ENCODE results near the gene GALNT18. TPM values are rescaled to one million over a fixed set of nuclear protein-coding genes. Genes with fewer than 3 reads are reported as not detected.

The GALNT18 gene
- total RNA-seq, 2 donors from 2014 or later: 28.2 to 57.8 TPM

DNA sequence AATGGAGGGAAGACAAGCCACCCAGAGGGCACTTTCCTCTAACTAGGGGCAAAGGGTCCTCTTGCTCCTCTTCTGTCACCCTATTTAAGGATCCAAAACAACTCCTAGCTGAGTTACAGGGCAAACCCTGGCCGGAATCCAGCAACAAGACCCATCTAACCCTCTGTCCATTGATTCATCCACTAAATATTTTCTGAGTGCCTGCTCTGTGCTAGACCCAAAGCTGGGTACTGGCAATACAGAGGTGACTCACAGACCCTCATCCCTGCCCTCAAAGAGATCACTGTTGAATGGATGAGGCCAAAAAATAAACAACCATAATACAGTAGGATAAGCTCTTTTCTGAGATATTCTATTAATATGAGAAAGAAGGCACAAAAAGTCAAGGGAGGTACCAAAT, 4.3 kb upstream of the GALNT18 start:
- Histone ChIP-seq H3K27me3 (replicated peaks; ENCODE audit: insufficient read depth) (no peaks in the 10 kb centered on the region), H3K36me3 (no peaks in the 10 kb centered on the region), H3K4me1 (ENCODE audit: control insufficient read depth in 1 of 2, low read depth in 2 of 2) (no peaks in the 10 kb centered on the region), H3K27ac (no peak overlapping the region), H3K9me3 (no peaks in the 10 kb centered on the region), H3K4me3 (no peak overlapping the region)
- TF ChIP-seq, protein P1, sequence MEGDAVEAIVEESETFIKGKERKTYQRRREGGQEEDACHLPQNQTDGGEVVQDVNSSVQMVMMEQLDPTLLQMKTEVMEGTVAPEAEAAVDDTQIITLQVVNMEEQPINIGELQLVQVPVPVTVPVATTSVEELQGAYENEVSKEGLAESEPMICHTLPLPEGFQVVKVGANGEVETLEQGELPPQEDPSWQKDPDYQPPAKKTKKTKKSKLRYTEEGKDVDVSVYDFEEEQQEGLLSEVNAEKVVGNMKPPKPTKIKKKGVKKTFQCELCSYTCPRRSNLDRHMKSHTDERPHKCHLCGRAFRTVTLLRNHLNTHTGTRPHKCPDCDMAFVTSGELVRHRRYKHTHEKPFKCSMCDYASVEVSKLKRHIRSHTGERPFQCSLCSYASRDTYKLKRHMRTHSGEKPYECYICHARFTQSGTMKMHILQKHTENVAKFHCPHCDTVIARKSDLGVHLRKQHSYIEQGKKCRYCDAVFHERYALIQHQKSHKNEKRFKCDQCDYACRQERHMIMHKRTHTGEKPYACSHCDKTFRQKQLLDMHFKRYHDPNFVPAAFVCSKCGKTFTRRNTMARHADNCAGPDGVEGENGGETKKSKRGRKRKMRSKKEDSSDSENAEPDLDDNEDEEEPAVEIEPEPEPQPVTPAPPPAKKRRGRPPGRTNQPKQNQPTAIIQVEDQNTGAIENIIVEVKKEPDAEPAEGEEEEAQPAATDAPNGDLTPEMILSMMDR (IDR thresholded peaks at IDR 0.05): no peak
- ATAC-seq (ENCODE audit: insufficient number of reproducible peaks, low FRiP score, low read depth) (no peak), DNase-seq (ENCODE audit: low spot score) (no peak)

DNA sequence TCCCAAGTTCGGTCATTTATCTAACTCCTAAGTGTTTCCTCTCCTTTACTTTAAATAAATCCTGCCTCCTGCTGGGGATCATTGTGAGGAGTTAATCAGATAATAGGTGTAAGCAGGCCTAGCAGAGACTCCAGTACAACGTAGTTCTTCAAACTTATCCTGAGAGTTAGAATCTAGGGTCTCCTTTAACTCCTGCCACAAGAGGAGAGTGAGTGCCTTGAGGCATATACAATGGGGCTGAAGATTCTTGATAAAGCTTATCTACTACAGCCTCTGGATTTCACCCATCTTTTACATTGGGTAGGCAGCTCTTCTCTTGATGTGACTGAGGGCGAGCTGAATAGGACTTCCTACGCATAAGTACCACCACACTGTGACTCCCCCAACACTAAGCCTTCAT, 3.1 kb upstream of the GALNT18 start:
- H3K36me3 ChIP-seq: no peaks in the 10 kb centered on the region
- peaks cover 0 to 2% of the 10 kb centered on the region in 2 donors for H3K4me1 ChIP-seq (ENCODE audit: control insufficient read depth in 1 of 2, low read depth in 2 of 2)
- DNase-seq (ENCODE audit: low spot score) (no peak), ATAC-seq (ENCODE audit: insufficient number of reproducible peaks, low FRiP score, low read depth) (no peak)
- no peak overlapping the region for H3K4me3 ChIP-seq
- no peaks in the 10 kb centered on the region for H3K27me3 ChIP-seq (replicated peaks; ENCODE audit: insufficient read depth)
- H3K9me3 ChIP-seq: no peaks in the 10 kb centered on the region
- TF ChIP-seq, protein P1 (IDR thresholded peaks at IDR 0.05): no peak
- no peak overlapping the region for H3K27ac ChIP-seq

DNA sequence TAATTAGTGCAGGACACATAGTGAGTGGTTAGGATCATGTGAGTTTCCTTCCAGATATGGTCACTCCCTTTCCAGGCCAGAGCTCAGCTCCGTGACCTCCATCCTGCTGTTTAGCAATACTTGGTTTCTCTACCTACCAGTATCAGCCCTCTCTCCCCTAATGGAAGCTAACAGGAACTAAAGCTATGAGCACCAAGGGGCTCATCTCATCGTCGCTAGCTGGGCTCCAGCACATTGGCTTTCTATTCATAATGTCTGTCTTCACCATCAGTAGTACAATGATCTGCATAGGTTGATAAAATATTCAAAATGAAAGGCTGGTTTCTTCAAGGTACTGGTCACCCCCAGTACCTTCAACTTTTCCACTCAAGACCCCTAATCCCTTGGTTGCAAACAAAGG, 2.4 kb upstream of the GALNT18 start:
- DNase-seq (ENCODE audit: low spot score) (no peak), ATAC-seq (ENCODE audit: insufficient number of reproducible peaks, low FRiP score, low read depth) (no peak)
- no peaks in the 10 kb centered on the region for H3K9me3 ChIP-seq
- TF ChIP-seq, protein P1 (IDR thresholded peaks at IDR 0.05): no peak
- H3K4me3 ChIP-seq: no peak overlapping the region
- no peak overlapping the region for H3K27ac ChIP-seq
- H3K4me1 ChIP-seq (ENCODE audit: control insufficient read depth in 1 of 2, low read depth in 2 of 2): peaks cover 0 to 9% of the 10 kb centered on the region in 2 donors
- no peaks in the 10 kb centered on the region for H3K36me3 ChIP-seq
- H3K27me3 ChIP-seq (replicated peaks; ENCODE audit: insufficient read depth): no peaks in the 10 kb centered on the region

DNA sequence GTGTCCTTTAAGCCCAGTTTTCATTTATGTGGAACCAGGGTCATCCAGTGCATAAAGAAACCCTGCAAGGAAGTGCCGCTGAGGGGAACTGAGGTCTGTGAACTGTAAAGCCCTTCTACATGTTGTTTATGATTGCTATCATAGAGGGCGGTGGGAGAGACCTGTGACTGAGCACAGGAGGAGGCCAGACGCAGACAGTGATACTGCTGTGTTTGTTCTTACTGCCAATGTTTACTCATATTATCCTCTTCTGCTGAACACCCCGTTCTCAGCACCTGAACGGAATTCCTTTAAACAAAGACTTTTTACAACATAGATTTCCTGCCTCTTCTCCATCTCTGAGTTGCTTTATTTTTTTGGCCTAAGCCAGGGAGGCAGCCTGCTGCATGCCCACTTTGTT, 967 bp upstream of the GALNT18 start:
- ATAC-seq (ENCODE audit: insufficient number of reproducible peaks, low FRiP score, low read depth): no peak
- H3K27ac ChIP-seq: no peak overlapping the region

DNA sequence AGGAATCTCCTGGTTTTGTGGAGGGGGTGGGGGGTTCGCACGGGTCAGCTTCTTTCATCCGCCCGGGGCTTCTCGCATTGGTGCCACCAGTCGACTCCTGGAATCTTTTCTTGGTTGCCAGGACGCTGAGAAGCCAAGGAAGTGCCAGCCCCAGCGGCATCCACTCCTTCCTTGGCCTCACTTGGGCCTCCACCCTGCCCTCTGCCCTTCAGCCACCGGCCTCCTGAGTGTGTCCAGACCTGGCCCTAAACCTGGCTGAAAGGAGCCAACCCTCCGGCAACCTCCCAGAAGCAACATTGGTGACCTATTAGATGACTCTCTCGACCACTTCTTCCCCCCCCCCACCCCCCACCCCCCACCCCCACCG, 518 bp upstream of the GALNT18 start:
- peak overlapping the region in 1 of 2 donors; percentile 45 for H3K27ac ChIP-seq
- TF ChIP-seq, protein P1 (IDR thresholded peaks at IDR 0.05): no peak
- H3K9me3 ChIP-seq: no peaks in the 10 kb centered on the region
- H3K4me3 ChIP-seq: peak overlapping the region; percentile 82
- H3K36me3 ChIP-seq: no peaks in the 10 kb centered on the region
- DNase-seq (ENCODE audit: low spot score): no peak
- H3K27me3 ChIP-seq (replicated peaks; ENCODE audit: insufficient read depth): no peaks in the 10 kb centered on the region
- peaks cover 0 to 28% of the 10 kb centered on the region in 2 donors for H3K4me1 ChIP-seq (ENCODE audit: control insufficient read depth in 1 of 2, low read depth in 2 of 2)
- ATAC-seq (ENCODE audit: insufficient number of reproducible peaks, low FRiP score, low read depth): no peak

More for the DNA sequence above, 967 bp upstream of the GALNT18 start:
- TF ChIP-seq, protein P1 (IDR thresholded peaks at IDR 0.05): no peak
- Histone ChIP-seq H3K4me1 (ENCODE audit: control insufficient read depth in 1 of 2, low read depth in 2 of 2) (peaks cover 0 to 23% of the 10 kb centered on the region in 2 donors), H3K9me3 (no peaks in the 10 kb centered on the region), H3K27me3 (replicated peaks; ENCODE audit: insufficient read depth) (no peaks in the 10 kb centered on the region), H3K4me3 (no peak overlapping the region), H3K36me3 (no peaks in the 10 kb centered on the region)
- DNase-seq (ENCODE audit: low spot score): no peak
